ENCODE data around the gene SLC7A4.
"Not testable (repeated sequence)": the region's sequence is repeated elsewhere in the genome, so short reads cannot be mapped to it uniquely, and the experiment has no call there.

The SLC7A4 gene

GRCh38 chr22:21064917-21065864 is 32.8 kb upstream of the SLC7A4 start:
- no peak for DNase-seq

- DNase-seq = not testable (repeated sequence)
Observed at GRCh38 chr22:21064425-21064824, 32.1 kb upstream of the SLC7A4 start.

- DNase-seq = not testable (repeated sequence)
Observed at GRCh38 chr22:21061660-21062321, 29.4 kb upstream of the SLC7A4 start.

- DNase-seq = not testable (repeated sequence)
Observed at GRCh38 chr22:21060363-21060762, 28.0 kb upstream of the SLC7A4 start.

- no peak for DNase-seq
Observed at GRCh38 chr22:21055880-21056319, 23.5 kb upstream of the SLC7A4 start.

- no peak for DNase-seq
Observed at GRCh38 chr22:21055564-21055834, 23.1 kb upstream of the SLC7A4 start.

GRCh38 chr22:21054714-21055563 is 22.6 kb upstream of the SLC7A4 start:
- DNase-seq = no peak

GRCh38 chr22:21054046-21054713 is 21.8 kb upstream of the SLC7A4 start:
- DNase-seq = no peak

GRCh38 chr22:21052715-21053459 is 20.5 kb upstream of the SLC7A4 start:
- DNase-seq = no peak

- no peak for DNase-seq
Observed at GRCh38 chr22:21051831-21052400, 19.6 kb upstream of the SLC7A4 start.

- no peak for DNase-seq
Observed at GRCh38 chr22:21051145-21051830, 18.9 kb upstream of the SLC7A4 start.

- DNase-seq = not testable (repeated sequence)
Observed at GRCh38 chr22:21048965-21049364, 16.6 kb upstream of the SLC7A4 start.

GRCh38 chr22:21048448-21048847 is 16.1 kb upstream of the SLC7A4 start:
- not testable (repeated sequence) for DNase-seq

- no peak for DNase-seq
Observed at GRCh38 chr22:21047730-21048129, 15.4 kb upstream of the SLC7A4 start.

- no peak for DNase-seq
Observed at GRCh38 chr22:21047035-21047661, 14.8 kb upstream of the SLC7A4 start.

- DNase-seq = peak; percentile 93
Observed at GRCh38 chr22:21045585-21046294, 13.4 kb upstream of the SLC7A4 start, which contains the start of gene LRRC74B. Gene LRRC74B (plus strand): TSS chr22:21045946. CDS start chr22:21045987, 41 bp downstream.

GRCh38 chr22:21044931-21045584 is 12.7 kb upstream of the SLC7A4 start:
- peak; percentile 69 for DNase-seq

GRCh38 chr22:21043860-21044535 is 11.6 kb upstream of the SLC7A4 start:
- no peak for DNase-seq

Data from right forelimb (tissue), 1 donor.